Uterine smooth muscle cell (primary cell): ENCODE results near the gene PGRMC1. TPM values are rescaled to one million over a fixed set of nuclear protein-coding genes. Genes with fewer than 3 reads are reported as not detected.

Experiments used
- total RNA-seq: library from RNA; depleted of rRNA; stranded (reverse); fragments of >200 nt; gene quantifications from 2 replicates; pipeline ENCODE4 v1.2.3, GENCODE V29; 2014

Gene PGRMC1
- total RNA-seq = 215 and 326 TPM in 2 replicates

DNA sequence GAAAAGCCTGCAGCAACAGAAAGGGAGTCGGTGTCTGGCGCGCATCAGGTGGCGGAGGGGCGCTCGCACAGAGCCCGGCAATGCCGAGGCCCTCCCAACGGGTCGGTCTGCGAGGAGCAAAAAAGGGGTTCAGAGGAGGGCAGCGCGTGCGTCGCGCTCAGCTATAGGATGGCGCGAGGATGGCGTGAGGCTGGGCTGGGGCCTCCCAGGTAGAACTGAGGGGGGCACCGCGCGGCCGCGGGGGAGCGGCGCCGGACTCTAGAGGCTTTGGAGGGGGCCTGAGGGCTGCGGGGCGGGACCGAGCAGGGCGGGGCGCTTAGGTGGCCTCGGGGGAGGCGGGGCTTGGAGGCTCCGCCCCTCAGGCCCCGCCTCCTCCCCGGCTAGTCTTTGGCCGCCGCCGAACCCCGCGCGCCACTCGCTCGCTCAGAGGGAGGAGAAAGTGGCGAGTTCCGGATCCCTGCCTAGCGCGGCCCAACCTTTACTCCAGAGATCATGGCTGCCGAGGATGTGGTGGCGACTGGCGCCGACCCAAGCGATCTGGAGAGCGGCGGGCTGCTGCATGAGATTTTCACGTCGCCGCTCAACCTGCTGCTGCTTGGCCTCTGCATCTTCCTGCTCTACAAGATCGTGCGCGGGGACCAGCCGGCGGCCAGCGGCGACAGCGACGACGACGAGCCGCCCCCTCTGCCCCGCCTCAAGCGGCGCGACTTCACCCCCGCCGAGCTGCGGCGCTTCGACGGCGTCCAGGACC, at the start of gene PGRMC1:
PGRMC1 (plus strand) TSS at position 414 of the 751 bp plus-strand sequence; CDS start at position 493, 79 bp downstream.

Other genes with a start within 250 kb of the PGRMC1 start
- gene CT47C1, start 163.3 kb upstream of the PGRMC1 start, total RNA-seq = not detected in 2 replicates
- under 0.01 TPM in 1 of 2 replicates, not detected in the other for gene KIAA1210, start 108.5 kb upstream of the PGRMC1 start, total RNA-seq
- gene SLC25A43, start 163.1 kb downstream of the PGRMC1 start, total RNA-seq = 25.7 and 28.0 TPM in 2 replicates
- gene SLC25A5, start 232.2 kb downstream of the PGRMC1 start, total RNA-seq = 181 and 321 TPM in 2 replicates